DOHH2 (cell line): ENCODE measurements around the gene HAL.

Source experiments
- CTCF ChIP-seq: fragments of 200-600 bp; sonication (generic); IDR thresholded peaks from one replicate; pipeline ENCODE4 v1.5.1; 2014; ENCODE audit warnings: antibody characterized with exemption, mild to moderate bottlenecking, low read depth, low read length; ENCODE audit not compliant: poor library complexity, severe bottlenecking
- EZH2phosphoT487 ChIP-seq: fragments of 200-600 bp; sonication (generic); IDR thresholded peaks from 2 replicates; pipeline ENCODE4 v1.6.1; 2017; ENCODE audit warnings: borderline replicate concordance, mild to moderate bottlenecking, antibody characterized with exemption, low read length, moderate library complexity, mixed read lengths

- no peak for TF ChIP-seq CTCF
- TF ChIP-seq EZH2phosphoT487: no peak
Observed at GRCh38 chr12:95986635-95987570, 9.2 kb downstream of the HAL start.
